H1 (cell line): ENCODE data around the gene DCP2.

Source experiments
- CTCF ChIP-seq, 3 experiments: IDR thresholded peaks; 1 replicate in 2 of 3; 2 replicates in 1 of 3; pipeline versions ENCODE4 v1.5.1 to v1.6.1; 2011; ENCODE audit warnings: low read length in 3 of 3, mild to moderate bottlenecking in 3 of 3, inconsistent platforms in 2 of 3, low read depth in 1 of 3, moderate library complexity in 1 of 3; ENCODE audit not compliant: insufficient read depth in 1 of 3; ENCODE audit errors: control extremely low read depth in 1 of 3
- EP300 ChIP-seq, 2 experiments: IDR thresholded peaks; 1 replicate in 1 of 2; 2 replicates in 1 of 2; pipeline ENCODE4 v1.6.1; 2011 to 2012; ENCODE audit warnings: low read depth in 2 of 2, low read length in 2 of 2, mild to moderate bottlenecking in 2 of 2, borderline replicate concordance in 1 of 2, inconsistent platforms in 1 of 2, moderate library complexity in 1 of 2
- GTF2F1 ChIP-seq: IDR thresholded peaks from 2 replicates; pipeline ENCODE4 v1.6.1; 2012; ENCODE audit warnings: low read depth, low read length, improper control_type of control experiment, borderline replicate concordance
- HDAC6 ChIP-seq: IDR thresholded peaks from one replicate; pipeline ENCODE4 v1.7.1; 2012; ENCODE audit warnings: low read depth, mild to moderate bottlenecking, inconsistent platforms, low read length, moderate library complexity
- POLR2A ChIP-seq, 2 experiments: IDR thresholded peaks; 1 replicate in 1 of 2; 2 replicates in 1 of 2; pipeline ENCODE4 v1.6.1; 2011; ENCODE audit warnings: low read depth in 2 of 2, low read length in 2 of 2, mild to moderate bottlenecking in 2 of 2; ENCODE audit errors: control extremely low read depth in 1 of 2
- RAD21 ChIP-seq, 2 experiments: IDR thresholded peaks in 1 of 2; conservative IDR thresholded peaks in 1 of 2; 2 replicates each; pipeline ENCODE4 v1.6.1; 2011; ENCODE audit warnings: low read depth in 2 of 2, low read length in 2 of 2, improper control_type of control experiment in 1 of 2, inconsistent platforms in 1 of 2, mild to moderate bottlenecking in 1 of 2, moderate library complexity in 1 of 2

GRCh38 chr5:112995764-112996618 is 19.4 kb downstream of the DCP2 start:
- peak; percentile 86 to 88 for TF ChIP-seq RAD21 (IDR thresholded peaks at IDR 0.05 in 1 of 2, conservative IDR thresholded peaks at IDR 0.05 in 1 of 2; ENCODE audit: low read depth in 2 of 2, low read length in 2 of 2)
- peak; percentile 38 to 82 (median 72) for TF ChIP-seq CTCF (IDR thresholded peaks at IDR 0.05; ENCODE audit: control extremely low read depth in 1 of 3, insufficient read depth in 1 of 3, low read depth in 1 of 3, low read length in 3 of 3)
- TF ChIP-seq POLR2A (IDR thresholded peaks at IDR 0.05; ENCODE audit: control extremely low read depth in 1 of 2, low read depth in 2 of 2, low read length in 2 of 2), result no peak
- no peak for TF ChIP-seq HDAC6
- TF ChIP-seq EP300 (IDR thresholded peaks at IDR 0.05; ENCODE audit: borderline replicate concordance in 1 of 2, low read depth in 2 of 2, low read length in 2 of 2), result no peak
- TF ChIP-seq GTF2F1, result no peak
